Measurements from ENCODE around the gene MAP6D1. TPM values are rescaled to one million over a fixed set of nuclear protein-coding genes. Genes with fewer than 3 reads are reported as not detected.

Gene MAP6D1
- total RNA-seq, 1 experiment from 2014 or later = 12.6 TPM

DNA sequence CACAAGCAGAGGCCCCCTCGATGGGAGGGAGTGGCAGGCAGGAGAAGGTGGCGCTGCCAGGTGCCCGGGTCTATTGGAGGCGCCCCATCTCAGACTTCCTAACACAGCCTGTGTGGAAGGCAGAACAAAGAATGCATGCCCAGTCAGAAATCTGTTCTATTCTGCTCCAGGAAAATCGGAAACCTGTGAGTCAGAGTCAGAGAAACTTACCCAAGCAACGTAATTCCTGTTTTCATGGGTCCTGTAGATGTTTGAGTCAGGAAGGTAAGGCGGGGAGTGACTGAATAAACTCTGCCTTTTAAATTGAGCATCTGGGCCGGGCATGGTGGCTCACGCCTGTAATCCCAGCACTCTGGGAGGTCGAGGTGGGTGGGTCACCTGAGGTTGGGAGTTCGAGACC, 13.7 kb downstream of the MAP6D1 start:
- Histone ChIP-seq H3K9me2 (replicated peaks; ENCODE audit: low read length) (no peaks in the 10 kb centered on the region), H4K20me1 (ENCODE audit: low read length) (no peaks in the 10 kb centered on the region), H3K4me1 (ENCODE audit: insufficient read depth, low read length) (no peaks in the 10 kb centered on the region), H3K79me2 (ENCODE audit: low read length) (no peaks in the 10 kb centered on the region), H3F3A (ENCODE audit: low read length, unreplicated experiment) (no peaks in the 10 kb centered on the region), H3K4me3 (ENCODE audit: low read length) (no peak overlapping the region), H3K4me2 (ENCODE audit: low read length) (no peak overlapping the region), H3K27me3 (ENCODE audit: low read length) (no peaks in the 10 kb centered on the region), H3K9me3 (ENCODE audit: low read length) (no peaks in the 10 kb centered on the region), H3K36me3 (ENCODE audit: low read depth, low read length) (peaks cover 30% of the 10 kb centered on the region), H2AFZ (ENCODE audit: low read length) (no peak overlapping the region), H3K9ac (ENCODE audit: low read length) (no peak overlapping the region), H3K27ac (ENCODE audit: low read length) (no peak overlapping the region)
- CTCF ChIA-PET = no interaction called here
- intact Hi-C loops (cut with micrococcal nuclease) = no loop called here
- POLR2A ChIA-PET (ENCODE audit: unreplicated experiment) = no interaction called here
- DNase-seq = no peak
- TF ChIP-seq EZH2 (IDR thresholded peaks at IDR 0.05; ENCODE audit: low read length, unreplicated experiment) (no peak), EZH2phosphoT487 (IDR thresholded peaks at IDR 0.05; ENCODE audit: borderline replicate concordance, low read length) (no peak)
- TF ChIP-seq, protein P1, sequence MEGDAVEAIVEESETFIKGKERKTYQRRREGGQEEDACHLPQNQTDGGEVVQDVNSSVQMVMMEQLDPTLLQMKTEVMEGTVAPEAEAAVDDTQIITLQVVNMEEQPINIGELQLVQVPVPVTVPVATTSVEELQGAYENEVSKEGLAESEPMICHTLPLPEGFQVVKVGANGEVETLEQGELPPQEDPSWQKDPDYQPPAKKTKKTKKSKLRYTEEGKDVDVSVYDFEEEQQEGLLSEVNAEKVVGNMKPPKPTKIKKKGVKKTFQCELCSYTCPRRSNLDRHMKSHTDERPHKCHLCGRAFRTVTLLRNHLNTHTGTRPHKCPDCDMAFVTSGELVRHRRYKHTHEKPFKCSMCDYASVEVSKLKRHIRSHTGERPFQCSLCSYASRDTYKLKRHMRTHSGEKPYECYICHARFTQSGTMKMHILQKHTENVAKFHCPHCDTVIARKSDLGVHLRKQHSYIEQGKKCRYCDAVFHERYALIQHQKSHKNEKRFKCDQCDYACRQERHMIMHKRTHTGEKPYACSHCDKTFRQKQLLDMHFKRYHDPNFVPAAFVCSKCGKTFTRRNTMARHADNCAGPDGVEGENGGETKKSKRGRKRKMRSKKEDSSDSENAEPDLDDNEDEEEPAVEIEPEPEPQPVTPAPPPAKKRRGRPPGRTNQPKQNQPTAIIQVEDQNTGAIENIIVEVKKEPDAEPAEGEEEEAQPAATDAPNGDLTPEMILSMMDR (conservative IDR thresholded peaks at IDR 0.05; ENCODE audit: low read depth, low read length) = no peak
- no TSS peak for BruUV-seq (replicated peaks)
- ATAC-seq = no peak

DNA sequence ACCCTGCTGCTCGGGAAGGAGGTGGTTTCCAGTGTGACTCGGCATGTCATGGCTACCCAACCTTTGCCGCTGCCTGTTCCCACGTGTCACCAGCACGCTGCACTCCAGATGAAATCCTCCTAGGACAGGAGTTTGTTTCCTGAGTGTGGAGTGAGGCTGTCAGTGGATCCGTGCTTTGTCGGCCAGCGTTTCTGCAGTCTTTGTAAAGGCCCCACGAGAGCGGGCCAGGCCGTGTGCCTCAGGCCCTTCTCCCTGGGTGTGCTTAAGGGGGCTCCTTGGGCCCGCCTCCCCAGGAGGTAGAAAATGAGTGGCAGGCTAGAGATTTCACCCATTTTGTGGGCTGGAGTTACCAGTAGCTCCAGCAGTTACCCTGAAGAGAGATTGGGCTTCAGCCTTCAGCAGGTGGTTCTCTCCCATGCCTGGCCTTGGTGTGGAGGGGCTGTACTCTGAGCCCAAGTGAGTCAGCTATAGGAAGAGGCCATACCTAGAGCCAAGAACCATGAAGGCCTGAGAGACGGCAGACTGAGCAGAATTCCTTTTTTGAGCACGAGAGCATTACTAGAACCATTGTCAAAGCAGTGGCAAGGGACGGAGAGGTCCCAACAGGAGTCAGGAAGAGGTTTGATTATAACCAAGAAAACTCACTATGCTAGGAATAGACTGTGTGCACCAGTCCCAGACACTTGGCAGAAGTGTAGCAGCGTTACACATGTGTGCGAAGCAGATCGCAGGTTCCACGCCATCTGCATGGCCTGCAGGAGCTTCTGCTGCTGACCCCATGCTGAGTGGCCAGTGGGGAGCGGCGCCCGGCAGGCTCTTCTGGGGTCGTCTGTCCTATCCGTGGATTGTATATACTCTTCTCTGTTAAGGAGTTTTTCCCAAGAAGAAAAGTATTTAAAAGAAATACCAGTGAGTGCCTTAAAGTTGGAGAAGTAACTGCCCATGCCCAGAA, 14.5 kb downstream of the MAP6D1 start:
- no peak for DNase-seq

More for the DNA sequence above, 14.5 kb downstream of the MAP6D1 start:
- Histone ChIP-seq H3K9me3 (ENCODE audit: low read length) (no peaks in the 10 kb centered on the region), H3K79me2 (ENCODE audit: low read length) (no peaks in the 10 kb centered on the region), H3K9me2 (replicated peaks; ENCODE audit: low read length) (no peaks in the 10 kb centered on the region), H3F3A (ENCODE audit: low read length, unreplicated experiment) (no peaks in the 10 kb centered on the region), H3K36me3 (ENCODE audit: low read depth, low read length) (peaks cover 32% of the 10 kb centered on the region), H3K4me1 (ENCODE audit: insufficient read depth, low read length) (no peaks in the 10 kb centered on the region), H3K4me2 (ENCODE audit: low read length) (no peak overlapping the region), H4K20me1 (ENCODE audit: low read length) (no peaks in the 10 kb centered on the region), H3K9ac (ENCODE audit: low read length) (no peak overlapping the region), H3K27ac (ENCODE audit: low read length) (no peak overlapping the region), H2AFZ (ENCODE audit: low read length) (no peak overlapping the region), H3K4me3 (ENCODE audit: low read length) (no peak overlapping the region), H3K27me3 (ENCODE audit: low read length) (no peaks in the 10 kb centered on the region)
- no peak for ATAC-seq
- intact Hi-C loops (cut with micrococcal nuclease) = no loop called here
- CTCF ChIA-PET = no interaction called here
- POLR2A ChIA-PET (ENCODE audit: unreplicated experiment) = no interaction called here
- no peak for TF ChIP-seq EZH2phosphoT487 (IDR thresholded peaks at IDR 0.05; ENCODE audit: borderline replicate concordance, low read length)
- TF ChIP-seq EZH2 (IDR thresholded peaks at IDR 0.05; ENCODE audit: low read length, unreplicated experiment) = no peak
- TF ChIP-seq, protein P1 (conservative IDR thresholded peaks at IDR 0.05; ENCODE audit: low read depth, low read length) = no peak
- BruUV-seq (replicated peaks) = no TSS peak

All from PC-3 (cell line).